Esophagus (tissue), 2 donors: ENCODE measurements around the gene BOD1L2. TPM values are rescaled to one million over a fixed set of nuclear protein-coding genes. Genes with fewer than 3 reads are reported as not detected.

ENCODE experiments used
- H3K27ac ChIP-seq, 2 donors: one replicate each; pipeline ENCODE4 v1.5.1; 2013; ENCODE audit warnings: low read depth in 2 of 2, mild to moderate bottlenecking in 2 of 2, inconsistent platforms in 1 of 2, low read length in 1 of 2, moderate library complexity in 1 of 2
- H3K27me3 ChIP-seq, 2 donors: one replicate each; pipeline ENCODE4 v1.6.1; 2013; ENCODE audit warnings: low read length in 2 of 2, control low read depth in 1 of 2, mild to moderate bottlenecking in 1 of 2; ENCODE audit not compliant: insufficient read depth in 2 of 2, control insufficient read depth in 1 of 2
- H3K36me3 ChIP-seq, 2 donors: one replicate each; pipeline ENCODE4 v1.6.1; 2013; ENCODE audit warnings: low read length in 1 of 2; ENCODE audit not compliant: control insufficient read depth in 2 of 2, insufficient read depth in 2 of 2
- H3K4me1 ChIP-seq, 2 donors: one replicate each; pipeline ENCODE4 v1.6.1; 2013; ENCODE audit warnings: low read length in 1 of 2; ENCODE audit not compliant: control insufficient read depth in 2 of 2, insufficient read depth in 2 of 2
- H3K4me3 ChIP-seq, 2 donors: one replicate each; pipeline ENCODE4 v1.5.1; 2013; ENCODE audit warnings: low read length in 2 of 2, mild to moderate bottlenecking in 2 of 2, low read depth in 1 of 2, moderate library complexity in 1 of 2
- H3K9me3 ChIP-seq, 2 donors: one replicate each; pipeline ENCODE4 v1.6.1; 2013; ENCODE audit warnings: mild to moderate bottlenecking in 2 of 2, low read depth in 1 of 2, low read length in 1 of 2, moderate library complexity in 1 of 2; ENCODE audit not compliant: control insufficient read depth in 2 of 2, insufficient read depth in 1 of 2
- WGBS, 2 donors: extraction: QIAGEN DNeasy Blood & Tissue Kit; methylation state at CpG; one replicate each; pipeline ENCODE4 v1.1.7; 2013; 5-methylcytosine and 5-hydroxymethylcytosine counted together
- polyA plus RNA-seq, 2 donors: library from polyadenylated mRNA; stranded (reverse); fragments of 200-250 nt; gene quantifications; one replicate each; pipeline ENCODE4 v1.2.3, GENCODE V29; 2013
- donor health status: healthy with polysubstance abuse.
- donor health status: Bipolar disorder and iron deficiency.

The BOD1L2 gene
- polyA plus RNA-seq: not detected

DNA sequence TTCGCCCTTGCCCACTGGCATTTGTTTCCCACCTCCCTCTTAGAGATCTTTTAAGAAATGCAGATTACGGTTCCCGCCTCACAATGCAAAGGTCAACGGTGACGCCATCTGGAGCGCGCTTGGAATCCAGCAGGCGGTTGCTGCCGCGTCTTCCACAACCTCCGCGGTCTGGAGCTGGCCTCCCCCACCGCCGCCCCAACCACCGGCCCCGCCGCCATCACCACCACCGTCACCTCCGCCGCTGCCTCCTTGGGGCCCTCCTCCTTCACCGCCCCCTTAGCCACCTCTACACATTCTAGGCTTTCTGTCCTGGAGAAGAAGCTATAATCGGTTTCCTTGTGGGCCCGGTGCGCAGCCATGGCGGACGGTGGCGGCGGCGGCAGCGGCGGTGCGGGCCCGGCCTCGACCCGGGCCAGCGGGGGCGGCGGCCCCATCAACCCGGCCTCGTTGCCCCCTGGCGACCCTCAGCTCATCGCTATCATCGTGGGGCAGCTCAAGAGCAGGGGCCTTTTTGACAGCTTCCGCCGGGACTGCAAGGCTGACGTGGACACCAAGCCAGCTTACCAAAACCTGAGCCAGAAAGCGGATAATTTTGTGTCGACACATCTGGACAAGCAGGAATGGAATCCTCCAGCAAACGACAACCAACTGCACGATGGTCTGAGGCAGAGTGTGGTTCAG, at the start of gene BOD1L2:
BOD1L2 (plus strand) TSS at position 132 of the 681 bp plus-strand sequence; CDS start at position 358, 226 bp downstream.
- Histone ChIP-seq H3K36me3 (no peaks in the 10 kb centered on the region), H3K4me3 (no peak within 1 kb of the TSS), H3K9me3 (no peaks in the 10 kb centered on the region), H3K27me3 (peaks cover 0 to 5% of the 10 kb centered on the region in 2 donors), H3K4me1 (no peaks in the 10 kb centered on the region), H3K27ac (no peak within 1 kb of the TSS)
- WGBS, 2 donors: 88 to 91% methylated on average over 50 of the region's 50 CpGs

DNA sequence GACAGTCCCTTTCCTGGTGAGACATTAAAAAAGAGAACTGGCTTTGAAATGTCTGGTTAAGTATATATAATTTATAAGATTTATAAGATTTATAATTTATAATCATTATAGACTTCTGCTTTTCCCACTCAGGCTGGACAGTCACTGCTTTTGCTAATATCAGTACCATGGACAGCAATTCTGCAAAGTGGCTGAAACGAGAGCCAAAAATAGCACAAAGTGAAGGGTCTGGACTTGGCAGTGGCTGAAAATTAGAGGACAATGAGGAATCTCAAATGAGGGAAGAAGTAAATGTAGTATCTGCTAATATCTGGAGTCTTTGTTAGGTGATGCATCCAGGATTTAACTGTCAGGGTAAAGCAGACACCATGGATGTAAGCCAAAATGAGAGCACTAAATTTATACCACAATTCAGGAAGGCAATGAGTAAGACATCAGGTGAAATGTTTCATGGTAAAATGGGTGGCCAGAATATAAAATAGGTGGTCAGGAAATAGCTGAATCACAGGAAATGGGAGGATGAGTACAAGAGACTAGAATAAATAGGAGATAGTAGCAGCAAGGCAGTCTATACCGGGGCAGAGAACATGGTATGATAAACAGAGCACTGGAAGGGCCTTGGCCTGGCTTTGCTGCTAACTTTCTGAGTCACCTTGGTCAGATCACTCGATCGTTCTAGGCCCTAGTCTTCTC, 39.6 kb upstream of the BOD1L2 start:
- no peaks in the 10 kb centered on the region for H3K36me3 ChIP-seq
- no peak overlapping the region for H3K4me3 ChIP-seq
- H3K27ac ChIP-seq: no peak overlapping the region
- H3K27me3 ChIP-seq: no peaks in the 10 kb centered on the region
- peaks cover 0 to 2% of the 10 kb centered on the region in 2 donors for H3K9me3 ChIP-seq
- WGBS, 2 donors: 55 to 63% methylated on average over 4 of the region's 4 CpGs
- H3K4me1 ChIP-seq: no peaks in the 10 kb centered on the region

DNA sequence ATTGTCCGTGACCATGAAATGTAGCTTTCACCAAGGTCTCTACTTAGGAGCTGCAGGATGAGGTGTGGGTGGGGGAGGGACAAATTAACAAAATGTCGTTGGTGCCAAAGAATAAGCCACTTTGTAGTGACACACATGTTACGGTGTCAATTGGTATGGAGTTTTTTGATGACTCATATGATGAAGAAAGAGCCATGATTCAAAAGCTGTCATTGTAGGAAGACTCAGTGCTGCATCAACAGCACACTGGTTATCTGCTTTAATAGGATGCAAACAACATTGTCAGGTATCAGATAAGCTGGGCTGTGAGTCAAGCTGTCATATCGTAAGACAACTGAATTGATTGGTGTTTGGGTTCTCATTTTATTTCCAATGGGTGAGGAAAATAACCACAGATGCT, 36.6 kb upstream of the BOD1L2 start:
- H3K27ac ChIP-seq: no peak overlapping the region

GRCh38 chr18:57113799-57114420, 33.0 kb upstream of the BOD1L2 start:
- H3K27me3 ChIP-seq: no peaks in the 10 kb centered on the region
- H3K27ac ChIP-seq: no peak overlapping the region
- no peak overlapping the region for H3K4me3 ChIP-seq
- H3K36me3 ChIP-seq: no peaks in the 10 kb centered on the region
- 60 to 64% methylated on average over 4 of the region's 4 CpGs for WGBS, 2 donors
- no peaks in the 10 kb centered on the region for H3K4me1 ChIP-seq
- H3K9me3 ChIP-seq: peaks cover 0 to 2% of the 10 kb centered on the region in 2 donors

More for the DNA sequence above, 36.6 kb upstream of the BOD1L2 start:
- WGBS, 2 donors: 58 to 62% methylated on average over 4 of the region's 4 CpGs
- Histone ChIP-seq H3K9me3 (peaks cover 0 to 2% of the 10 kb centered on the region in 2 donors), H3K27me3 (no peaks in the 10 kb centered on the region), H3K36me3 (no peaks in the 10 kb centered on the region), H3K4me3 (no peak overlapping the region), H3K4me1 (no peaks in the 10 kb centered on the region)

GRCh38 chr18:57116598-57117132, 30.2 kb upstream of the BOD1L2 start:
- H3K9me3 ChIP-seq: no peaks in the 10 kb centered on the region
- 57 to 62% methylated on average over 7 of the region's 7 CpGs for WGBS, 2 donors
- no peaks in the 10 kb centered on the region for H3K4me1 ChIP-seq
- H3K27ac ChIP-seq: no peak overlapping the region
- H3K36me3 ChIP-seq: no peaks in the 10 kb centered on the region
- no peaks in the 10 kb centered on the region for H3K27me3 ChIP-seq
- no peak overlapping the region for H3K4me3 ChIP-seq

GRCh38 chr18:57121542-57122112, 25.3 kb upstream of the BOD1L2 start:
- Histone ChIP-seq H3K27ac (no peak overlapping the region), H3K4me3 (no peak overlapping the region), H3K4me1 (no peaks in the 10 kb centered on the region), H3K9me3 (no peaks in the 10 kb centered on the region), H3K27me3 (no peaks in the 10 kb centered on the region), H3K36me3 (no peaks in the 10 kb centered on the region)
- 12 to 16% methylated on average over 33 of the region's 33 CpGs for WGBS, 2 donors

- Histone ChIP-seq H3K9me3 (no peaks in the 10 kb centered on the region), H3K36me3 (no peaks in the 10 kb centered on the region), H3K4me3 (no peak overlapping the region), H3K4me1 (no peaks in the 10 kb centered on the region), H3K27me3 (no peaks in the 10 kb centered on the region), H3K27ac (no peak overlapping the region)
- 22 to 35% methylated on average over 6 of the region's 6 CpGs for WGBS, 2 donors
These were observed 23.9 kb upstream of the BOD1L2 start for GRCh38 chr18:57122936-57123510.

DNA sequence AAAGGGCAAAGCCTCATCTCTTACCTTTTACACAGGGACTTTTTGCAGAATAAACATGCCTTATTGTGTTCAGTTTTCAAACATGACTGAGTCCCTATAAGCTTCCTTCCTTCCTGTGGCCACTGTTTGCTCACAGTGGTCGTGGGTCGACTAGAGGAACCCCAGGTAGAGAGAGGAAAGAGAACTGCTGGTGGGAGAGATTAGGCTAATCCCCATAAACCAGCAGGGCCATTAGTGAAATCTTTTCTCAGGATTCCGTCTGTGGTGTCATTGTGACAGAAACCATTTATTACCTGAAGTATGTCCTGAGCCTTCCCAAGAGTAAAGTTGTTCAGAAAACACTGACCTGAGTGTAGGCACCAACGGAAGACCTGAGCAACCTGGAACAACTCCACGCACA, 21.3 kb upstream of the BOD1L2 start:
- no peak overlapping the region for H3K27ac ChIP-seq
- WGBS, 2 donors: 35 to 45% methylated on average over 5 of the region's 5 CpGs
- H3K9me3 ChIP-seq: no peaks in the 10 kb centered on the region
- H3K27me3 ChIP-seq: no peaks in the 10 kb centered on the region
- no peaks in the 10 kb centered on the region for H3K4me1 ChIP-seq
- H3K4me3 ChIP-seq: no peak overlapping the region
- no peaks in the 10 kb centered on the region for H3K36me3 ChIP-seq

GRCh38 chr18:57128220-57128932, 18.5 kb upstream of the BOD1L2 start:
- Histone ChIP-seq H3K4me1 (no peaks in the 10 kb centered on the region), H3K4me3 (no peak overlapping the region), H3K9me3 (peaks cover 0 to 2% of the 10 kb centered on the region in 2 donors), H3K27ac (no peak overlapping the region), H3K27me3 (no peaks in the 10 kb centered on the region), H3K36me3 (no peaks in the 10 kb centered on the region)
- WGBS, 2 donors: 78 to 82% methylated on average over 8 of the region's 8 CpGs
